ENCODE data around the gene ARHGAP10.

DNA sequence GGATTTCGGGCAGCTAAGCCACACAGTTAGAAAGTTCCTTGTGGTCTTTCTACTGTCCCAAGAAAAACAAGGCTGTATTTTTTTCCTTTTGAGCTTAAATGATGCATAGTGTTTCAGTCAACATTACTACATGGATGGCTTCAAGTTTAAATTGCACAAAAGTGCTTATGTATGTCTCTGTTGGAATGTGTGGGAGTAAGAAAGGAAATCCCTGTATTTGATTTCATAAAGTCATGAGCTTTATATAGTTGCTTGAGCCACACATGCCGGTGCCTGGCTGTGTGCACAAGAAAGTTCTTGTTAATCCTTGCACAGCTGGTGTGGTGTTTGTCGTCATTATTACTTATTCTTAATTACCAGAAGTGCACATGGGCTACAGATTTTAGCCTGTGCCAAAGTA lies 262.2 kb downstream of the ARHGAP10 start:
- no peak for TF ChIP-seq RAD21 (IDR thresholded peaks at IDR 0.05; ENCODE audit: low read depth)
- TF ChIP-seq TEAD4 (IDR thresholded peaks at IDR 0.05): no peak
- no peak for TF ChIP-seq CEBPB (IDR thresholded peaks at IDR 0.05)
